ENCODE measurements around the gene MAPKAP1.

MAPKAP1 gene

DNA sequence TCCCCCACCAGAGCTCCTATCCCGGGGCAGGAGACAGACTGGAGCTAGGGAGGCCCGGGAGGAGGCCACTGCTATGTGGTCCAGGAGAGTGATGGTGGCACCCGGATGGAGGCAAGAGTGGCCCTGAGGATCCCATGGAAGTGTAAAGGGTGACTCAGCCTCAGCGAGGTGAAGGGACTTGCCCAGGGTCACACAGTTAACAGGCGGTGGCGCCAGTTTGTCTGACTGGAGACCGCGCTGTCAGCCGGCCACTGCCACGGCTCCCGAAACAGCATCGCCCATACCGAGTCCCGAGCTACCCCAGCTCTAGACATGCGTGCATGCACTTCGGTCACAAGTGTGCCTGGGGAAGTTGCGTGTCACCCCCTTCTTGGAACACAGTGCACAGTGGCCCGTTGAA, 279.5 kb downstream of the MAPKAP1 start:
- DNase-seq = no peak

DNA sequence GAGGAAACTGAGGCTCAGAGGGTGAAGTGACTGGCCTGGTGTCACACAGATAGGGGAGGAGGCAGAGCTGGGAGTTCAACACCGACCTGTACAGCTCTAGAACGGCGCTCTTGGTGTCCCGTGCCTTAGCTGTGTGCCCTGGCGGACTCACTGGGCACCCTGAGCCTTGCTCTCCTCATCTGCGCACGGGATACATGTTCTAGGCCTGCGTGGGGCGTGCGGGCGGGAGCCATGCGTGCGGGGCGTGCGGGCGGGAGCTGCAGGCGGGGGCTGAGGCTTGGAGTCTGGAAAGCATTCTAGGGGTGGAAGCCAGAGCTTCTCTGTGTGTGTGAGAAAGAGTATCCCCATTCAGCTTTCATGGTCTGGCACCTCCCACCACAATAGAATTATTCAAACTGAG, 280.1 kb downstream of the MAPKAP1 start:
- DNase-seq = no peak

DNA sequence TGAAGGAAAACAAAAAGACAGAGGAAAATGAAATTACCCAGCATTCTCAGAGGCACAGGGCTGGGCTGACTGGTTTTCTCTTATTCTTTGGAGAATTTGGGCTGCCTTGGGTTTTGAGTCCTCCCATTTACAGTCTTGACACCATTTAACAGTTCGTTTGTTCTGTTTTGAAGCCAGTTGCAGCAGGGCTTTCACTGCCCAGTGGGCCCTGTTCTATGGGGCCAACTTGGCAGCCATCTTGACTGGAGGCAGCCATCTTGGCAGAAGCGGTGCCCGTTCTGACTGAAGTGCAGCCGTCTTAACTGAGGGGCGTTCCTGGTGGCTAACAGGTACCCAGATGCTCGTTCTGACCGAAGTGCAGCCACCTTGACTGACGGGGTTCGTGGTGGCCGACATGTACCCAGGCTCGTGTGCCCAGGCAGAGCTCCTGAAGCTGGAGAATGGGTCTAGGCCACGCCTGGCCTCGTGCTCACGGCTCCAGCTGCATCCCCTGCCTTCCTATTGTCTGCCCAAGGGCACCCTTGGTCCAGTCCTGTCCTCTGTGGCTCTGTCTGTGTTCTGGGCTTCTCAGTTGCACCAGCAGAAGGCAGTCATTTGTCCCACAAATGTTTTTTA, 281.0 kb downstream of the MAPKAP1 start:
- DNase-seq = no peak

DNA sequence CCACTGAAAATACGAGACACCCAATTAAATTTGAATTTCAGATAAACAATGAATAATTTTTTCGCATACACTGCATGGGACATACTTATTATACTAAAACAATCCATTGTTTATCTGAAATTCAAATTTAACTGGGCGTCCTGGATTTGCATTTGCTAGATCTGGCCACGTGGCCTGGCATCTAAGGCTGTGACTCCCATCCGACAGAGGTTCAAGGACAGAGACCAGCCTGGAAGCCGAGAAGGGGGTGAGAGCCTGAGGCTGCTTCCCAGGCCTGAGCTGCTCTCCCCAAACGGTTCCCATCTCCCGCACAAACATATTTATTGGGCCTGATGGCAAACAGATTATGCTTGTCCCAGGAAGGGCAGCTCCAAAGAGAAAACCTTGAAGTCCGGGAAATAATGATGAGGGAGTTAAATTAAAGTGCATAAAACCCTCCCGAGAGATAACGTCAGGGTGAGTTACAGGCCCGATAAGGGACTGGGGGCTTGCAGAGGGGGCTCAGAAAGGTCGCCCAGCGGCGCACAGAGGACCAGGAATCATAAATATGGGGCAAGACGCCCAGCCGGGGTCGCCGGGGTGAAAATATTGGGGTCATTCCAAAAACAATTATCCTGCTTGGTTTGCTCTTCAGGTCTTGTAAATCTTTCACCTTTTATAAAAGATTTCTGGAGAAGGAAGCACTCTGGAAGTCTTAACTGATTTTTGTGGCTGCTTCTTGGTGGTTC, 281.7 kb downstream of the MAPKAP1 start:
- no peak for DNase-seq

DNA sequence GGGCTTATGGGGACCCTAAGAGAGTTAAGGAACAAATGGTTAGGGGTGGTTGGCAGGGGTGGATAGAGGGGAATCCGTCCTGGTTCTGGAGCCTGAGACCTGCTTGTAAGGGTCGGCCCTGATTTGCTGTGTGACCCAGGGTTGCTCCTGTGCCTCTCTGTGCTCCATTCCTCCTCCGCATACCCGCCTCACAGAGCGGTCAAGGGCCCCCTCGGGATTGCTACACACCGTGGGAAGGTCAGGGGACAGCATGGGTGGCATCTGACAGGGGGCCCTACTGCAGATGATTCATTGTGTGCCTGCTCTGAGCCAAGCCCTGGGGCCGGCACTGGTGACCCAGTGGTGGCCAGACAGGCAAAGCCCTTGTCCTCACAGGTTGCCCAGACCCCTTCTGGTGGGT, 283.0 kb downstream of the MAPKAP1 start:
- no peak for DNase-seq

DNA sequence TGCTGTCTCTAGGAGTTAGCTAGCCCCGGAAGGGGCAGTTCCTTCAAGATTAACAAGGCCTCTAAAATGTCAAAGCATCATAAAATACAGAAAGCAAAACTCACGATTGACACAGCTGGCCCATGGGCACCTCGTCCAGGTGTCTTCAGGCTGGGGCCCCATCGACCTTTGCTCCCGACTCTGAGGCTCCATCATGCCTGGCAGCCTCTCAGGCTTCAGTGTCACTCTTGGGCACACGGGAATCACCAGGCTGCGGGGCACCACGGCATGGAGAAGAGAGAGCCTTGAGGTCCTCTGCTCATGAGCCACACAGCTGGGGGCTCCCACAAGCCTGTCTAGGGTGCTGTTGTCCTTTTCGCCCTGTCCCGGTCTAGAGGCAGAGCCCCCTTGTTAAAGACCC, 284.2 kb downstream of the MAPKAP1 start:
- DNase-seq = no peak

DNA sequence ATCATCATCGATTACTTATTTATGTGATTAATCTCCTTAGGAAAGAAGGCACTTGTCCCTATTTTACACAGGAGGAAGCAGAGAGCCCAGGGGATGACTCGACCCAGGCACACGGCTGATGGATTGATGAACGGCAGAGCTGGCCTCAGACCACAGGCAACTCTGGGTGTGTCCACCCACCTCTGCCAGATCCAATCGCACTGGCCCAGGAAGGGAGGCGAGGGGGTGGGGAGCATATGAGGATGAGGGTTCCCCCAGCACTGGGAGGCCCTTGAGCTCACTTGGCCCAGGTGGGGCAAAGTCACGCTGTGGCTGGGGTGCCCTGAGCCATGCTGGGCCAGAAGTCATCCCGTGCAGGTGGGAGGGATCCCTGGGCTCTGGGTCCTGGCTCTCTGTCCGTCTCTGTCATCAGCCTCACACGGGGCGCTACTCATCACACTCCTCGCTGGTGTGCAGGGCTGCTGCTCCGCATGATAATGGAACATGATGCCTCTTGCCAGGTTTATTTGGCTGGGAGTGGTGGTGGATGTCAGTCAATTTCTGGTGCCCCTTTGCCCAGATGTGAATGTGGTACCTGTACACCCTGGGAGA, 285.3 kb downstream of the MAPKAP1 start:
- no peak for DNase-seq

DNA sequence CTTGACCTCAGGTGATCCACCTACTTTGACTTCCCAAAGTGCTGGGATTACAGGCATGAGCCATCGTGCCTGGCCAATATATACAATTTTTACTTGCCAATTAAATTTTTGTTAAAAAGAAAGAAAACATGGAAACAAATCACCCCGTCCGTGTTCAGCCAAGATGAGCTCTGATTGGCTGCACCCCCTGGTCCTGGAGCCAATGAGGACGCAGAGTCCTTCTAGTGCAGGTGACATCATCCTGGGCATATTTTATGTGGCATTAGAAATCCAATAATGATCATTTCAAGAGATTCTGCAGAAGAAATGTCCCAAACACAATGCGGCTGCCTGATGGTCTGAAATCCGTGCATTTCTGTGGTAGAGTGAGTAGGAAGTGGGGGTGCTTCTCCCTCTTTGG, 285.8 kb downstream of the MAPKAP1 start:
- no peak for DNase-seq

DNA sequence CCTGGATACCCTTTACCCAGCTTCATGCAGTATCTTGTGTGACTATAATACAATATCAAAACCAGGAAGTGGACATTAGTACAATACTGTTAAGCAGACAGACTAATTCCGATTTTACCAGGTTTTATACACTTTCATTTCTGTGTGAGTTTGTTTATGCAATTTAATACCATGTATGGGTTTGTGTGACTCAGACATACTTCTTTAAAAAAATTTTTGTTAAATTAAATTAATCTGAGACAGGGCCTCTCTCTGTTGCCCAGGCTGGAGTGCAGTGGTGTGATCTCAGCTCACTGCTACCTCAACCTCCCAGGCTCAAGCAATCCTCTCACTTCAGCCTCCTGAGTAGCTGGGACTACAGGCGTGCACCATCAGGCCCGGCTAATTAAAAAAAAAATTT, 288.6 kb downstream of the MAPKAP1 start:
- no peak for DNase-seq

DNA sequence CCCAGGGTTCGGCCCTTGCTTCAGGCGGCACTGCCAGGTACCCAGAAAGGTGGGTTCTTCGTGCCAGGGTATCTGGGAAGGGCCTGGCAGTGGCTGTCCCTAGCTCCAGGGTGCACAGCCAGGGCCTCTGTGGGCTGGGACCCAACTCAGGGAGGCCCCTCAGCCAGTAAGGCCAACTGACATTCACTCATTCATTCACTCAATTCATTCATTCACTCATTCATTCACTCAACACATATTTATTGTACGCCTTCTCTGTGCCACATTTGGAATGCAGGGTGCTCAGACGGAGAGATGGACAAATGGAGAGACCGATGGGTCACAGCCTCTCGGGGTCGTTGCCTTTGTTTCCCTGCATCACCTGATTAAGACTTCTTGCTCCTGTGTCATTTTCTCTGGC, 290.5 kb downstream of the MAPKAP1 start:
- DNase-seq = no peak

DNA sequence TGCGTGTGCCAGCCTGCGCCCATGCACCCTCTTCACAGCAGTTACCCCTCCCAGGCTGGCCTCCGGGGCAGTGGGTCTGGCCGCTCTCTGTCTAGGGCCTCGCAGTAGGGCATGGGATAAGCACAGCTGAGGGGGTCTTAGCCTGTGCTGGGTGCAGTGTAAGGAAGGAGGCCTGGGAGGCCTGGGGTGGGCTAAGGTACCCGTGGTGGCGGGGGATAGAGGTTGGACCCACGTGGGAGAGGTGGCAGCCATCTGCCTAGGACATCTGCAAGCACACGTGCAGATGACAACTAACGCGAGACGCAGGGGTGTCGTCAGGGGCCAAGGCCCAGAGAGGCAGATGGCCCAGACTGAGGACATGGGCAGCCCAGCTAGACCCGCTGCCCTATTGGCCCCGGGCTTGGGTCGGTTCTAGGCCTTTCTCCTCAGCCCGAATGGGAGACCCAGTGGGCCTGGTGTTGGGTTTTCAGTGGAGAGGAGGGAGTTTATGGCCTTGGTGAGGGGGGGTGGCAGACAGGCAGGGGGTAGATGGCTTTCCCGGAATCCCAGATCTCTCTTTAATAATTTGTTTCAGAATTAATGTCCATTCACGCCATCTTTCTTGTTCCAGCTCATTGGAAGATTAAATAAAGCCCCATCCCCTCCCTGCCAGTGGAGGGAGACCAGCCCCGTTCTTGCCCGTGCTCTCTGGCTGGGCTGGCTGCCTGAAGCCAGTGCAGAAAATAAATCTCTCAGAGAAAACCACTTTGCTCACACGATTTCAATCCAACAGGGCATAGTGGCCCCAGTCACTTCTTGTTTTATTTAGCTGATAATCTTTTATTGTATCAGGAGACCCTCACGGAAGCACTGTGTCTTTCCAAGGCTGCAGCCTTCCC, 291.2 kb downstream of the MAPKAP1 start:
- DNase-seq = no peak

DNA sequence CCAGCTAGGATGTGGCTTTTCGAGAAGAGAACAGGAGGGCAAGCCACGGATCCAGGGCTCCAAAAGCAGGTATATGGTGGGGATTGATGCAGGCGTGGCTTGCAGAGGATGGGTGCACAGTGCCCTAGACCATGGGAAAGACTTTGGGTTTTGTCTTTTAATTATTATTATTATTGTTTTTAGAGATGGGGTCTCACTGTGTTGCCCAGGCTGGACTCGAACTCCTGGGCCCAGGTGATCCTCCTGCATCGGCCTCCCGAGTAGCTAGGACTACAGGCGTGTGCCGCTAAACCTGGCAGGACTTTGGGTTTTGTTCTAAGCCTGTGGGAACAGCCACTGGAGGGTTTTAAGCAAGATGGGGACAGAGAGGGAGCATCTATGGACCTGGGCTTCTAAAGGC, 293.4 kb downstream of the MAPKAP1 start:
- DNase-seq = no peak

DNA sequence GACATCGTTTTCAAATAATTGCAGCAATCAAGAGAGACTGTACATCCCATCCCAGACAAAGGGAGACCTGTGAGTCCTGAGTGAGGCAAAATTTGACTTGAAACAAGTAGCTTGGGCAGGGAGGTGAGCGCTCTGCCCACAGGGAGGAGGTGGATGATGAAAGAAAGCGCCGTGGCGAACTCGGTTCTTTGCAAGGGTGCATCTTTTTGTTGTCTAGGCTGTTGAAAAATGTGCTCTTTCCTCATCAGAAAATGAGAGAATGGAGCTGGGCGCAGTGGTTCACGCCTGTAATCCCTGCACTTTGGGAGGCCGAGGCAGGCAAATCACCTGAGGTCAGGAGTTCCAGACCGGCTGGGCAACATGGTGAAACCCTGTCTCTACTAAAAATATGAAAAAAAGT, 294.8 kb downstream of the MAPKAP1 start:
- DNase-seq = no peak

DNA sequence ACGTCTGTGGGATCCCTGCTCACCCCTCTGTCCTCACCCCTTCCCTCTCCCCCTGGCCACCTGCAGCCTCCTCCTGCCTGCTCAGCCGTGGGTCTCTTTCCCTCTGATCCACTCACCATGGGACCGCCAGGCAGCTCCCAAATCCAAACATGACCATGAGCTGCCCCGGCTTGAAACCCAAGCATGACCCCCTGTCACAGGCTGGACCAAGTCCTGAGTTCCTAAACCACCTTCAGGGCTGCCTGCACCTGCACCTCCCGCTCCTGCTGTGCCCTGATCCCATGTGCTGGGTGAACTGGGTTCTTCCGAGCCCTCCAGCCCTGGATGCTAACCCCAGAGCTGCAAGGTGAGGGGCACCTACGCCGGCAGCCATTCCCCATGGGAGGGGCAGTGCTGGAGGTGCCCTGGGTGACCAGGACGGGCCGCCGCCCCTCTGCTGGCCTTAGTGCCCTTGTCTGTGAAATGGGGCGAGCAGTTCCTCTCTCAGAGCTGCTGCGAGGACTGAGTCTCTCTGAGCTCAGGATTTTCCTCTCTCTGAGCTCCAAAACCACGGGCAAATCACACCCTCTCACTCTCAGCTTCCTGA, 295.7 kb downstream of the MAPKAP1 start:
- DNase-seq = no peak

DNA sequence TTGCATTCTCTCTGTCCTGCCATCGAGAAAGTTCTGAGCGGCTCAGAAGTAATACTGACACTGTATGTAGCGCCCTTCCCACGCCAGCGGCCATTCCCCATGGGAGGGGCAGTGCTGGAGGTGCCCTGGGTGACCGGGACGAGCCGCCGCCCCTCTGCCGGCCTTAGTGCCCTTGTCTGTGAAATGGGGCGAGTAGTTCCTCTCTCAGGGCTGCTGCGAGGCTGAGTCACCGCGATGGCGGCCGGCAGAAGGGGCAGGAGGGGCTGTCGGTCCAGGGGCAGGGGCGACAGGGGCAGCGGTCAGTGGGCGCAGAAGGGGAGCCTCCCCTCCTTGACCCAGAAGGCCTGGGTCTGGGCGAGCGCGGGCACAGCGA, 296.5 kb downstream of the MAPKAP1 start:
- DNase-seq = no peak

DNA sequence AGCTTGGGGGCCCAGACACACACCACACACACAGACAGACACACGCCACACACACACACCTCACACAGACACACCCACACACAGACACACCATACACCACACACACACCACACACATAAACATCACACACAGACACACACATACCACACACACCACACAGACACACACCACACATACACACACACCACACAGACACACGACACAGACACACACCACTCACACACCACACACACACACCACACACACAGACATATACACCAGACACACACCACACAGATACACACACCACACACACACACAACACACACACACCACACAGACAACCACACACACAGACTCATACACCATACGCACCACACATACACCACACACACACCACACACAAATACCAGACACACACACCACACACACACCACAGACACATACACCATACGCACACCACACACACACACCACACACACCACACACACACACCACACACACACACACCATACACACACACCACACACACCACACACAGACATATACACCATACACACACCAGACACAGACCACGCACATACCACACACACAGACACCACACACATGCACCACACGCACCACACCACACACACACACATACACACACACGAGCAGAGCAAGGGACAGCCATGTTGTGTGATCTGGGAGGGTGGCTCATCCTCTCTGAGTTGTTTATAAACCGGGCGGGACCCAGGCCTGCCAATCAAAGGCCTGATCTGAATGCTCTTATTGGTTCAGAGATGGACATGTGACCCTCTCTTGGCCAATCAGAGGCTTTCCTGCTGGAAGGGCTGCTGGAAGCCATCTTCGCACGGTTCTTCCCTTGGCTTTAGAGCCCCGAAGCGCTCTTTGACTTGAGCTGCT, 297.1 kb downstream of the MAPKAP1 start:
- no peak for DNase-seq

DNA sequence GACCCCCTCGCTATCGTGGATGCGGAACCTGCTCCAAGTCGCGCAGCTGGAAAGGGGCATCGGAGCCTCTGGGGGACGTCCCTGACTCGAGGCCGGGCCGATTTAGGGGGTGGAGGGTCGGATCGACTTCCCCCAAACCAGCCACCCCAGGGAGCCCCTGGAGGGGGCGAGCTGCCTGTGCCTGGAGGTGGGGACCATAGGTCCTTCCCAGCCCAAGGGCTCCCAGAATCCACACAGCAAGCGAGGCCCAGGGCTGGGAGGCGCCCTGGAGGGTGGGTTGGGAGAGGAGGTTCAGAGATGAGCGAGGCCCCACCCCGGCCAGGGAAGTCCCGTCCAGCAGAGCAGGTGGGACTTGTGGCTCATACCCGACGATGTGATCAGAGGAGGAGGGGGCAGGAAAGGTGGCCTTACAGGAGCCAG, 297.8 kb downstream of the MAPKAP1 start:
- DNase-seq = no peak

DNA sequence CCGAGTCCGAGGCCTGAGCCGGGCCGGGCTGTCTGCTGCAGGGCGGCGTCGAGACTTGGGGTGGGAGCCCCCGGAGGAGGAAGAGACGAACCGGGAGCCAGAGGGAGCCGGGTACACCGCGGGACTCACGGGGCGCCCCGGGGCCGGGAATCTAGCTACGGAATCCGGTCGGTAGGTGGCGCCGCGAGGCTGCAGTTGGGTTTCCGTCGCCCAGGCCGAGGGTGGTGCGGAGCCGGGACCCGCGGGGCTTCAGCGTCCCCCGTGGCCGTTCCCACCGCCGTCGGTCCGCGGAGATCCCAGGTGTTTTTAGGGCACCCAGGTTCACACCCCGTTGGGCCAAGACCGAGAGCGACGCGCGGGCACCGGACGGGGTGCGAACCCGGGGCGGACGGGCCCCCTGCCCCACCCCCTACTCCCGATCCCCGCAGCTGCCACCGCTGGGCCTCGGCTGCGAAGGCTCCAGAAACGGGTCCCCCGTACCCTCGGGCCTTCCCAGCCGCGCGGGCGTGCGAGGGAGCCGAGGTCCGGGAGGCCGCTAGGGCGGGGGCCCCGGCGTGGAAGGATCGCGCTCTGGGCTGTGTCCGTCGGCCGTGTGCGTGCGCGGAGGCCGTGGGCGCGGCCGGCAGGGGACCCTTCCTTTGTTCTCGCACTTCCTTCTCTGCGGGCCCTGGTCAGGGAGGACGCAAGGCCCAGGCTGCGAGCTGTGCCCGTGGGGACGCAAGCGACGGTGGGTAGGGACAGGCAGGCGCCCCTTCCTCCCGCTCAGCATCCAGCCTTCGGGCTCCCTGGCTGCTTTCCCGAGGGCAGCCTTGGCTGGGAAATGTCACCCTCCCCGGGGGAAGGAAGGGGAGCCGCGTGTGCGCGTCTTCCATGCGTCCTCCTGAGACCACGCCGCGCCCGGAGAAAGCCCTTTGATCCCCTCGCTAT, 298.8 kb downstream of the MAPKAP1 start:
- peak; percentile 25 to 43 for DNase-seq

DNA sequence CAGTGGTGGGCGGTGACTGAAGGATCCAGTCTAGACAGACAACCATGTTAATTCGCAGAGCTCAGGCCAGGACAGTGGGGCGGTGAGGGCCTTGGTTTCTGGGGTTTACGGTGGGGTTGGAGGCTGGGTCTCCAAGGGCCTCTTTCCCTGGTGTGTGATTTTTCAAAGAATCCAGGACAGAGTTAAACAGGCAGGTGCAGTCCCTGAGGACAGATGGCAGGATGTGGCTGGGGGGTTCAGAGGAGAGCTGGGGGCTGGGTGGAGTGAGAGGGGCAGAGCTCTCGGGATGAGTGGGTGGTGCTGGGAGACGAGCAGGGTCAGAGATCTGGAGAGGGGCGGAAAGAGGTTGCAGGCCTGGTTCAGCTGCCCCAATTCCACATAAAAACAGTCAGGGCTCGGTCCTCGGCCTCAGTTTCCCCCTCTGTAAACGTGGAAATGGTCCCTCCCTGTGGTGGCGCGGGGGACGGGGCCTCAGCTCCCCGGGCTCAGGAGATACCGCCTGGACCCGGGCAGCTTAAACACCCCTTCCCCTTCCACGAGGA, 299.5 kb downstream of the MAPKAP1 start:
- DNase-seq = no peak

DNA sequence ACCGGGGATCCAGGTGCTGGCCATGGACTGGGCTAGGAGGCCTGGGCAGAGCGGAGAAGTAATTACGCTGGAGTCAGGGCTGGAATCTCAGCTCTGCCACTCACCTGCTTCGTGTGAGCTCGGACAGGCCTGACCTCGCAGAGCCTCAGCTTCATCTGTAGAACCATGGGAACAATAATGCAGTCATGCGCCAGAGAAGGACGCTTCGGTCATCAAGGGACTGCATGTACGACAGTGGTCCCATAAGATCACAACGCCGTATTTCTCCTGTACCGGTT, 300.3 kb downstream of the MAPKAP1 start:
- no peak for DNase-seq
